ENCODE measurements around the gene KRT28. TPM values are rescaled to one million over a fixed set of nuclear protein-coding genes. Genes with fewer than 3 reads are reported as not detected.

Gene KRT28
- total and polyA plus RNA-seq, 4 donors: not detected

GRCh38 chr17:40821536-40821935 lies 21.8 kb upstream of the KRT28 start:
- Histone ChIP-seq H3K4me3 (no peak overlapping the region), H3K36me3 (ENCODE audit: control insufficient read depth in 4 of 4, insufficient read depth in 4 of 4, low read length in 4 of 4) (peaks cover 0 to 7% (median 6%) of the 10 kb centered on the region in 4 donors), H3K4me1 (ENCODE audit: control insufficient read depth in 5 of 5, insufficient read depth in 5 of 5, low read length in 5 of 5) (peaks cover 0 to 6% (median 2%) of the 10 kb centered on the region in 5 donors), H3K9ac (ENCODE audit: insufficient read depth in 1 of 2, low read length in 2 of 2) (no peak overlapping the region), H3K27me3 (ENCODE audit: control insufficient read depth in 3 of 3, insufficient read depth in 3 of 3, low read length in 2 of 3) (no peaks in the 10 kb centered on the region), H3K9me3 (ENCODE audit: control insufficient read depth in 4 of 4, insufficient read depth in 3 of 4, low read length in 3 of 4) (peaks cover 0 to 2% (median under 1%) of the 10 kb centered on the region in 4 donors), H3K27ac (ENCODE audit: low read depth in 1 of 2, low read length in 1 of 2) (no peak overlapping the region)
- DNase-seq (no peak), ATAC-seq (ENCODE audit: insufficient read depth, low FRiP score) (no peak)
- TF ChIP-seq CTCF (IDR thresholded peaks at IDR 0.05; ENCODE audit: control extremely low read depth, extremely low read depth): no peak

- Histone ChIP-seq H3K4me1 (ENCODE audit: control insufficient read depth in 5 of 5, insufficient read depth in 5 of 5, low read length in 5 of 5) (peaks cover 0 to 6% (median 2%) of the 10 kb centered on the region in 5 donors), H3K9me3 (ENCODE audit: control insufficient read depth in 4 of 4, insufficient read depth in 3 of 4, low read length in 3 of 4) (peaks cover 0 to 2% (median under 1%) of the 10 kb centered on the region in 4 donors), H3K27ac (ENCODE audit: low read depth in 1 of 2, low read length in 1 of 2) (peak overlapping the region in 1 of 2 donors; percentile 98), H3K9ac (ENCODE audit: insufficient read depth in 1 of 2, low read length in 2 of 2) (no peak overlapping the region), H3K36me3 (ENCODE audit: control insufficient read depth in 4 of 4, insufficient read depth in 4 of 4, low read length in 4 of 4) (peaks cover 0 to 7% (median 6%) of the 10 kb centered on the region in 4 donors), H3K27me3 (ENCODE audit: control insufficient read depth in 3 of 3, insufficient read depth in 3 of 3, low read length in 2 of 3) (no peaks in the 10 kb centered on the region), H3K4me3 (no peak overlapping the region)
- no peak for DNase-seq
- WGBS, 2 donors: 85 to 90% methylated on average over 9 of the region's 9 CpGs
- no peak for TF ChIP-seq CTCF (IDR thresholded peaks at IDR 0.05; ENCODE audit: control extremely low read depth, extremely low read depth)
- ATAC-seq (ENCODE audit: insufficient read depth, low FRiP score): no peak
These were observed 20.6 kb upstream of the KRT28 start for GRCh38 chr17:40820228-40820838.

GRCh38 chr17:40819528-40820125 lies 19.9 kb upstream of the KRT28 start:
- peak overlapping the region; percentile 39 for H3K4me3 ChIP-seq
- WGBS, 2 donors: 54 to 60% methylated on average over 9 of the region's 9 CpGs
- H3K27ac ChIP-seq (ENCODE audit: low read depth in 1 of 2, low read length in 1 of 2): peak overlapping the region in 1 of 2 donors; percentile 98
- H3K9me3 ChIP-seq (ENCODE audit: control insufficient read depth in 4 of 4, insufficient read depth in 3 of 4, low read length in 3 of 4): peaks cover 0 to 2% (median under 1%) of the 10 kb centered on the region in 4 donors
- H3K27me3 ChIP-seq (ENCODE audit: control insufficient read depth in 3 of 3, insufficient read depth in 3 of 3, low read length in 2 of 3): no peaks in the 10 kb centered on the region
- peaks cover 0 to 6% (median 2%) of the 10 kb centered on the region in 5 donors for H3K4me1 ChIP-seq (ENCODE audit: control insufficient read depth in 5 of 5, insufficient read depth in 5 of 5, low read length in 5 of 5)
- TF ChIP-seq CTCF (IDR thresholded peaks at IDR 0.05; ENCODE audit: control extremely low read depth, extremely low read depth): no peak
- peaks cover 0 to 7% (median 6%) of the 10 kb centered on the region in 4 donors for H3K36me3 ChIP-seq (ENCODE audit: control insufficient read depth in 4 of 4, insufficient read depth in 4 of 4, low read length in 4 of 4)
- no peak overlapping the region for H3K9ac ChIP-seq (ENCODE audit: insufficient read depth in 1 of 2, low read length in 2 of 2)
- ATAC-seq (ENCODE audit: insufficient read depth, low FRiP score) (no peak), DNase-seq (peak in 2 of 3 donors; percentile 42 to 51)

All from lung (tissue), 12 donors.